SK-N-MC (cell line): Measurements from ENCODE around the gene MGMT.

Source experiments
- EZH2 ChIP-seq: fragments of 200-600 bp; sonication (generic); IDR thresholded peaks from one replicate; pipeline ENCODE4 v1.6.1; 2017; ENCODE audit warnings: antibody characterized with exemption
- FOXP2 ChIP-seq: optimal IDR thresholded peaks from 2 replicates; pipeline ENCODE3; 2011; ENCODE audit warnings: mild to moderate bottlenecking, moderate library complexity; ENCODE audit not compliant: insufficient read depth; ENCODE audit errors: extremely low read length, control extremely low read depth
- POLR2AphosphoS5 ChIP-seq: IDR thresholded peaks from 2 replicates; pipeline ENCODE4 v1.6.1; 2012; ENCODE audit warnings: mild to moderate bottlenecking, low read depth, low read length, borderline replicate concordance

DNA sequence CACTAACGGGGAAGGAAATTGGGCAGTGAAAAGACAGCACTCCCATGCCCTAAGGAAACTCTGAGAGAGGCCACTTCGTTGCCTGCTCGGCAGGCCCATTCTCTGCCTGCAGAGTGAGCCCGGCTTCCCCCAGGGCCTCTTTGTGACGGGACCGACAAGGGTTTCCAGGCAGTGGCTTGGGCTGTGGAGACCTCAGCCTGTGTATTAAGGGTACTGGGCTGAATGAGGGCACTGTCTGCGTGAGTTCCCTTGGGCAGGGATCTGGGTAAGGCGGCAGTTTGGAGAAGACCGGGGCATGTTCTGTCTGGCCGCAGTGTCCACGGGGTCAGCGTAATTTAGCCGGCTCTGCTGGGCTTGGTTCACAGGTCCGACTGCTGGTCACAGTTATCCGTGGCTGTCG lies 237.2 kb downstream of the MGMT start:
- TF ChIP-seq EZH2 (no peak), POLR2AphosphoS5 (no peak), FOXP2 (no peak)
